CD4-positive, CD25-positive, alpha-beta regulatory T cell (primary cell): ENCODE results near the gene CLEC11A. TPM values are rescaled to one million over a fixed set of nuclear protein-coding genes. Genes with fewer than 3 reads are reported as not detected.

ENCODE experiments used
- ATAC-seq, 2 donors: fragments of 150-1000 bp; cut with Tn5 transposase; one replicate each; pipeline ENCODE4 v1.10.0; 2021; ENCODE audit warnings: low read depth in 2 of 2, moderate number of reproducible peaks in 2 of 2, moderate library complexity in 1 of 2
- DNase-seq, 3 donors: peaks; one replicate each; pipeline versions ENCODE4 v3.0.0 to v3.0.0-alpha.2; 2012 to 2022; ENCODE audit warnings: mixed read lengths in 1 of 3
- H3K27ac ChIP-seq: one replicate; pipeline ENCODE4 v1.7.0; 2013; ENCODE audit warnings: mild to moderate bottlenecking, low read length; ENCODE audit not compliant: insufficient read depth, poor library complexity, severe bottlenecking
- H3K27me3 ChIP-seq: one replicate; pipeline ENCODE4 v1.7.0; 2013; ENCODE audit warnings: low read length; ENCODE audit not compliant: control insufficient read depth, insufficient read depth
- H3K36me3 ChIP-seq: one replicate; pipeline ENCODE4 v1.7.0; 2013; ENCODE audit warnings: mild to moderate bottlenecking, low read length, moderate library complexity; ENCODE audit not compliant: control insufficient read depth, insufficient read depth
- H3K4me1 ChIP-seq: 2 replicates; pipeline ENCODE4 v1.7.0; 2013; ENCODE audit warnings: mild to moderate bottlenecking, low read length; ENCODE audit not compliant: insufficient read depth, control insufficient read depth, poor library complexity, severe bottlenecking
- H3K4me3 ChIP-seq: one replicate; pipeline ENCODE4 v1.7.0; 2013; ENCODE audit warnings: low read depth, mild to moderate bottlenecking, low read length, moderate library complexity
- H3K9me3 ChIP-seq, 2 experiments: 1 replicate in 1 of 2; 2 replicates in 1 of 2; pipeline ENCODE4 v1.7.0; 2013; ENCODE audit warnings: low read length in 2 of 2, mild to moderate bottlenecking in 1 of 2, moderate library complexity in 1 of 2; ENCODE audit not compliant: control insufficient read depth in 2 of 2
- H3K27ac Mint-ChIP-seq, 3 donors: one replicate each; pipeline ENCODE4 v1.8.0; 2020 to 2022; ENCODE audit warnings: mild to moderate bottlenecking in 3 of 3, mixed read lengths in 3 of 3, moderate library complexity in 2 of 3
- H3K27me3 Mint-ChIP-seq: one replicate; pipeline ENCODE4 v1.8.0; 2022; ENCODE audit warnings: mild to moderate bottlenecking, mixed read lengths
- H3K36me3 Mint-ChIP-seq: one replicate; pipeline ENCODE4 v1.8.0; 2020; ENCODE audit warnings: mixed read lengths
- H3K4me1 Mint-ChIP-seq, 4 donors: one replicate each; pipeline ENCODE4 v1.8.0; 2020 to 2022; ENCODE audit warnings: mixed read lengths in 4 of 4, mild to moderate bottlenecking in 1 of 4
- H3K4me3 Mint-ChIP-seq, 4 donors: one replicate each; pipeline ENCODE4 v1.8.0; 2020 to 2022; ENCODE audit warnings: mild to moderate bottlenecking in 4 of 4, mixed read lengths in 4 of 4, moderate library complexity in 3 of 4
- H3K9me3 Mint-ChIP-seq, 7 donors: one replicate each; pipeline ENCODE4 v1.8.0; 2020 to 2022; ENCODE audit warnings: mixed read lengths in 7 of 7, mild to moderate bottlenecking in 3 of 7, moderate library complexity in 2 of 7
- polyA plus RNA-seq, 4 donors: library from polyadenylated mRNA; unstranded; fragments of 300-500 nt; fragmentation: Illumina TruSeq; gene quantifications; one replicate each; pipeline ENCODE4 v1.2.3, GENCODE V29; 2021
- total RNA-seq: library from RNA; stranded (reverse); gene quantifications from one replicate; pipeline ENCODE4 v1.2.3, GENCODE V29; 2022

CLEC11A gene
- total and polyA plus RNA-seq, 5 donors from 2014 or later = 0.22 to 1.2 (median 0.58) TPM

GRCh38 chr19:50690439-50690838 lies 32.7 kb upstream of the CLEC11A start:
- H3K4me3 Mint-ChIP-seq = no peak overlapping the region
- peaks cover 0 to 2% (median 0%) of the 10 kb centered on the region in 4 donors for H3K4me1 Mint-ChIP-seq
- H3K27ac Mint-ChIP-seq = no peak overlapping the region
- no peak overlapping the region for H3K4me3 ChIP-seq
- no peak for ATAC-seq
- no peaks in the 10 kb centered on the region for H3K4me1 ChIP-seq
- H3K9me3 ChIP-seq = no peaks in the 10 kb centered on the region
- H3K27me3 Mint-ChIP-seq = peaks cover 29% of the 10 kb centered on the region
- DNase-seq = no peak
- H3K27ac ChIP-seq = no peak overlapping the region
- H3K36me3 Mint-ChIP-seq = no peaks in the 10 kb centered on the region
- no peaks in the 10 kb centered on the region for H3K27me3 ChIP-seq
- H3K9me3 Mint-ChIP-seq = peaks cover 0 to 1% (median 0%) of the 10 kb centered on the region in 7 donors
- H3K36me3 ChIP-seq = no peaks in the 10 kb centered on the region

GRCh38 chr19:50693064-50693975 lies 29.8 kb upstream of the CLEC11A start:
- H3K36me3 Mint-ChIP-seq = no peaks in the 10 kb centered on the region
- Histone ChIP-seq H3K27ac (no peak overlapping the region), H3K4me3 (no peak overlapping the region), H3K9me3 (no peaks in the 10 kb centered on the region), H3K36me3 (no peaks in the 10 kb centered on the region), H3K4me1 (no peaks in the 10 kb centered on the region), H3K27me3 (no peaks in the 10 kb centered on the region)
- no peak overlapping the region for H3K4me3 Mint-ChIP-seq
- no peak for ATAC-seq
- H3K4me1 Mint-ChIP-seq = peaks cover 0 to 2% (median 0%) of the 10 kb centered on the region in 4 donors
- DNase-seq = no peak
- H3K9me3 Mint-ChIP-seq = peaks cover 0 to 3% (median 0%) of the 10 kb centered on the region in 7 donors
- peaks cover 40% of the 10 kb centered on the region for H3K27me3 Mint-ChIP-seq
- H3K27ac Mint-ChIP-seq = no peak overlapping the region

GRCh38 chr19:50694815-50695145 lies 28.4 kb upstream of the CLEC11A start:
- no peaks in the 10 kb centered on the region for H3K27me3 ChIP-seq
- Mint-ChIP-seq H3K4me1 (peaks cover 0 to 2% (median 0%) of the 10 kb centered on the region in 4 donors), H3K27ac (no peak overlapping the region)

GRCh38 chr19:50695251-50696093 lies 27.7 kb upstream of the CLEC11A start:
- Histone ChIP-seq H3K27me3 (no peaks in the 10 kb centered on the region), H3K4me1 (no peaks in the 10 kb centered on the region), H3K36me3 (no peaks in the 10 kb centered on the region), H3K4me3 (no peak overlapping the region), H3K9me3 (no peaks in the 10 kb centered on the region), H3K27ac (no peak overlapping the region)
- DNase-seq = no peak
- H3K36me3 Mint-ChIP-seq = no peaks in the 10 kb centered on the region
- peaks cover 36% of the 10 kb centered on the region for H3K27me3 Mint-ChIP-seq
- H3K4me1 Mint-ChIP-seq = peaks cover 0 to 2% (median 0%) of the 10 kb centered on the region in 4 donors
- H3K9me3 Mint-ChIP-seq = peaks cover 0 to 3% (median 0%) of the 10 kb centered on the region in 7 donors
- no peak overlapping the region for H3K27ac Mint-ChIP-seq
- H3K4me3 Mint-ChIP-seq = no peak overlapping the region
- no peak for ATAC-seq

More at GRCh38 chr19:50694815-50695145, 28.4 kb upstream of the CLEC11A start:
- no peak overlapping the region for H3K4me3 ChIP-seq
- no peaks in the 10 kb centered on the region for H3K36me3 ChIP-seq
- Mint-ChIP-seq H3K36me3 (no peaks in the 10 kb centered on the region), H3K4me3 (no peak overlapping the region), H3K9me3 (peaks cover 0 to 3% (median 0%) of the 10 kb centered on the region in 7 donors), H3K27me3 (peaks cover 37% of the 10 kb centered on the region)
- no peaks in the 10 kb centered on the region for H3K4me1 ChIP-seq
- ATAC-seq (no peak), DNase-seq (no peak)
- no peaks in the 10 kb centered on the region for H3K9me3 ChIP-seq
- no peak overlapping the region for H3K27ac ChIP-seq

GRCh38 chr19:50696094-50696483 lies 27.1 kb upstream of the CLEC11A start:
- no peak overlapping the region for H3K4me3 Mint-ChIP-seq
- Histone ChIP-seq H3K9me3 (no peaks in the 10 kb centered on the region), H3K4me3 (no peak overlapping the region), H3K27ac (no peak overlapping the region), H3K4me1 (no peaks in the 10 kb centered on the region), H3K36me3 (no peaks in the 10 kb centered on the region), H3K27me3 (no peaks in the 10 kb centered on the region)
- H3K9me3 Mint-ChIP-seq = peaks cover 0 to 3% (median 0%) of the 10 kb centered on the region in 7 donors
- ATAC-seq (no peak), DNase-seq (no peak)
- H3K4me1 Mint-ChIP-seq = peaks cover 0 to 2% (median 0%) of the 10 kb centered on the region in 4 donors
- H3K27ac Mint-ChIP-seq = no peak overlapping the region
- no peaks in the 10 kb centered on the region for H3K36me3 Mint-ChIP-seq
- peaks cover 36% of the 10 kb centered on the region for H3K27me3 Mint-ChIP-seq

GRCh38 chr19:50697414-50698124 lies 25.6 kb upstream of the CLEC11A start:
- H3K27ac ChIP-seq = no peak overlapping the region
- peaks cover 40% of the 10 kb centered on the region for H3K27me3 Mint-ChIP-seq

GRCh38 chr19:50701367-50701985 lies 21.7 kb upstream of the CLEC11A start:
- Mint-ChIP-seq H3K9me3 (peaks cover 0 to 4% (median 0%) of the 10 kb centered on the region in 7 donors), H3K27ac (no peak overlapping the region), H3K36me3 (no peaks in the 10 kb centered on the region), H3K4me3 (no peak overlapping the region), H3K27me3 (peaks cover 38% of the 10 kb centered on the region), H3K4me1 (no peaks in the 10 kb centered on the region)
- Histone ChIP-seq H3K9me3 (no peaks in the 10 kb centered on the region), H3K27ac (no peak overlapping the region), H3K4me3 (no peak overlapping the region), H3K27me3 (no peaks in the 10 kb centered on the region), H3K4me1 (no peaks in the 10 kb centered on the region), H3K36me3 (no peaks in the 10 kb centered on the region)
- ATAC-seq (no peak), DNase-seq (no peak)

More at GRCh38 chr19:50697414-50698124, 25.6 kb upstream of the CLEC11A start:
- Mint-ChIP-seq H3K9me3 (peaks cover 0 to 4% (median 0%) of the 10 kb centered on the region in 7 donors), H3K4me1 (peaks cover 0 to 2% (median 0%) of the 10 kb centered on the region in 4 donors), H3K27ac (no peak overlapping the region), H3K4me3 (no peak overlapping the region), H3K36me3 (no peaks in the 10 kb centered on the region)
- DNase-seq = no peak
- H3K4me3 ChIP-seq = no peak overlapping the region
- H3K27me3 ChIP-seq = no peaks in the 10 kb centered on the region
- H3K9me3 ChIP-seq = no peaks in the 10 kb centered on the region
- H3K36me3 ChIP-seq = no peaks in the 10 kb centered on the region
- ATAC-seq = no peak
- H3K4me1 ChIP-seq = no peaks in the 10 kb centered on the region
